Ectodermal cell (in vitro differentiated cells): ENCODE data around the gene HPCAL1.

Source experiments
- H3K27ac ChIP-seq: 2 replicates; pipeline ENCODE4 v1.7.0; 2013; ENCODE audit warnings: mild to moderate bottlenecking, low read depth, low read length; ENCODE audit not compliant: insufficient read depth, poor library complexity, severe bottlenecking
- H3K27me3 ChIP-seq: 2 replicates; pipeline ENCODE4 v1.7.0; 2013; ENCODE audit warnings: mild to moderate bottlenecking, low read length; ENCODE audit not compliant: insufficient read depth, control insufficient read depth, poor library complexity, severe bottlenecking
- H3K36me3 ChIP-seq: one replicate; pipeline ENCODE4 v1.7.0; 2013; ENCODE audit warnings: low read length; ENCODE audit not compliant: control insufficient read depth, insufficient read depth
- H3K4me1 ChIP-seq: one replicate; pipeline ENCODE4 v1.7.0; 2013; ENCODE audit warnings: low read length; ENCODE audit not compliant: control insufficient read depth, insufficient read depth
- H3K4me3 ChIP-seq: 2 replicates; pipeline ENCODE4 v1.7.0; 2013; ENCODE audit warnings: low read depth, low read length, control low read depth; ENCODE audit not compliant: insufficient read depth
- H3K9me3 ChIP-seq: 2 replicates; pipeline ENCODE4 v1.7.0; 2013; ENCODE audit warnings: mild to moderate bottlenecking, low read length, moderate library complexity; ENCODE audit not compliant: control insufficient read depth
- WGBS, 2 experiments: methylation state at CpG; one replicate each; pipeline ENCODE4 v1.1.7; 2013; ENCODE audit warnings: missing lambda C conversion rate in 2 of 2; 5-methylcytosine and 5-hydroxymethylcytosine counted together

Gene HPCAL1

DNA sequence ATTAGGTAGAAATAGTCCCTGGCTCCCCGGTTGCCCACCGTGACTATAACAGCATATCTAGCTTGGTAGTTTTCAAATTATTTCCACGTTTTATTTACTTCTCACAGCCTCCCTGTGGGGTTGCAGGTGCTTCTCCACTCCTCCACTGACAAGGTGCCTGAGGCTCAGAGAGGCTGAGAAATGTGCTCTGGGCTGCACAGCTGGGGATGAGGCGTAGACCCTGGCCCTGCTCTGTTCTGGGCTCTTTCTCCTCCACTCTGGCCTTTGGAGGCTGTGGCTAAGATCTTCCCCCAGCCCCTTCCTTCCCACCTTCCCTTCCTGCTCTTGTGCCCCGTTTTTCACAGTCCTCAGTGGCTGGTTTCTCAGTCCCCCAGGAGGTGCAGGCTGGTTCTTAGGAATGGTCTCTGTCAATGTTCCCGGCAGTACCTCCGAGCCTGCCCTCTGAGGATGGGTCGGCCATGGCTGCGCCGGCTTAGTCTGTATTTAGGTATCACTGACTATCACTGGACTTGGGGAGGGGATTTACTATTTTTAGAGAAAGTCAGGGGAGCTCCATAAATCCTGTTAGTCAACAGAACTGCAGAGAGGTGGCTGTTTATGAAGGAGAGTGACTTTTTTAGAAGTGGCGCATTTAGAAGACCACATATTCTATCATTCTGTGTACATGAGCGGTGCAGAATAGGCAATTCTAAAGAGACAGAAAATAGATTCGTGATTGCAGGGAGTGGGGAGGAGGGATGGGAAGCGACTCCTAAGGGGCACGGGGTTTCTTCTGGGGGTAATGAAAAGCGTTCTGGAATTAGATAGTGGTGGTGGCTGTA, 35.0 kb downstream of the HPCAL1 start:
- no peaks in the 10 kb centered on the region for H3K27me3 ChIP-seq
- H3K4me1 ChIP-seq: peaks cover 9% of the 10 kb centered on the region
- no peak overlapping the region for H3K27ac ChIP-seq
- H3K4me3 ChIP-seq: no peak overlapping the region
- no peaks in the 10 kb centered on the region for H3K36me3 ChIP-seq
- WGBS, 2 experiments: 91 to 92% methylated on average over 16 of the region's 16 CpGs
- H3K9me3 ChIP-seq: no peaks in the 10 kb centered on the region

DNA sequence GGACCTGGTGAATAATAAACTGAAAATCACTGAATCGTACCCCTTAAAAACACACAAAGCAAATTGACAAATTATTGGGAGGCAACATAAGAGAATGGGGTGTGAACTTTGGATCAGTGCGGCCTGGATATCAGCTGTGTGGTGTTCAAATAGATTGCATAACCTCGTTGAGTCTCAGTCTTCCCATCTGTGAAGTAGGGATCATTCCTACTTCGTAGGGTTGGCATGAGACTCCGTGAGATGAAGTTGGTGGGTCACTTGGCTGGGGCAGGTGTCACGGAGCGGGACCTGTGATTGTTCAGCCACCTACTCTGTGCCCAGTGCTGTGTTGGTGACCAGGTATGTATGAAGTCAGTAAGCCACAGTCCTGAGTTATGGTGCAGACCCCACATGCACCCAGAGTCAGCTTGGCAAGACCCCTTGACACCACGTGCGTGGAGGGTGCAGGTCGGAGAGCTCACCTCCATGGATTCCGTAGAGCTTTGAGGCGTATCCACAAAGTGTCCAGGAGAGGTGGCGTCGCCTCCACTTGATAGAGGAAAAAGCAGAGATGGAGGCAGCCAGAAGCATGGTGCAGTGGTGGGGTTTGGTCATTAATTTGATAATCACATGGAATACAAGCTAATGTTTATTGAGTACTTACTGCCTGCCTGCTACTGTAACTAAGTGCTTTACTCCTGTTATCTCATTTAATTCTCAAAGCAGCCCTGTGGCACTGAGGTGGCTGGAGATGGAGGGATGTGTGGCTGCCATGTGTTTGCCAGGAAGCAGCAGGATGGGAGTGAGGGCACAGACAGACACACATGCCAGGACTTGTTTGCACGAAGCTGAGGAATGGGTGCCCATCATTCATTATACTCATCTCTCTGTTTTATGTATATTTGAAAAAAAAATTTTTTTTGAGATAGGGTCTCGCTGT, 35.8 kb downstream of the HPCAL1 start:
- Histone ChIP-seq H3K27ac (no peak overlapping the region), H3K36me3 (no peaks in the 10 kb centered on the region), H3K4me1 (no peaks in the 10 kb centered on the region), H3K4me3 (no peak overlapping the region), H3K9me3 (no peaks in the 10 kb centered on the region), H3K27me3 (no peaks in the 10 kb centered on the region)
- WGBS, 2 experiments: 95 to 96% methylated on average over 14 to 16 of the region's 16 CpGs

DNA sequence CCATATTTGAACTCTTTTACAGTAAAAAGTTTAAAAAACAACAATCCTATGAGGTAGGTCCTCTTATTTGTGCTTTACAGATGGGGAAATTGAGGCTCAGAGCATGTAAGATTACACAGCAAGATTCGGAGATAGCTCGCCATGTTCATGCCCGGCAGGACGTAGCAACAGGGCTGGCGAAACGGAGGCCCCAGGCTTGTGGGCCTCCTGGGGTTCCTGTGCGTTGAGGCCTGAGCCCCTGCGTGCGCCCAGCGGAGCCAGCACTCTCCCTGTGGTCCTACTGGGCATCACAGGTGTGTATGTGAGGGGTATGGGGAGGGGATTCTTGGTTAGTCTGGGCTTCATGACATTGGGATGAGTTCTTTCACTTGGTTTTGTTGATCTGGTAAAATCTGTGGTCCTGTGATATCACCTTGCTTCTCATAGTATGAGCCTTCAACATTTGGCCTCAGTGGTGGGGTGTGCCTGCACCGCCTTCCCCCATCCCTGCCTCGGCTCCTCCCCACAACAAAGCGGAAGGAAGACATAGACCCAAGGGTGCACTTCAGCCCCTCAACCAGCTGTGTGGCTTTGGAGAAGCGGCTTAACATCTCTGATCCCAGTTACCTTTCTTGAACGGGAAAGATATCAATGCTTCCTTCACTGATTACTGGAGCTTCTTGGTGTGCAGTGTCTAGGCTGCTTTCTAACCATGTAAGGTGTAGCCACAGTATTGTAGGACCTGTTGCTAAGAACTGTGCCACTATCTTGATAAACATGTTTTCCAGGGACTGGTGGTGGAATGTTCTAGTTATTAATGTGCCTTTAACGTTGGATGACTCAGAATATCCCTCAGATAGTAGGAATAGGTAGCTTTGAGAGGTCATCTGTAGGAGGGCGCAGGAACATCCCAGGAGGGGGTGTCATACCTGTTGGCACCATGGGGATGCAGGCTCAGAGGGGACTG, 37.2 kb downstream of the HPCAL1 start:
- H3K27me3 ChIP-seq: no peaks in the 10 kb centered on the region
- WGBS, 2 experiments: 94 to 96% methylated on average over 17 of the region's 17 CpGs
- H3K9me3 ChIP-seq: no peaks in the 10 kb centered on the region
- no peak overlapping the region for H3K27ac ChIP-seq
- H3K36me3 ChIP-seq: no peaks in the 10 kb centered on the region
- no peak overlapping the region for H3K4me3 ChIP-seq
- peaks cover 4% of the 10 kb centered on the region for H3K4me1 ChIP-seq

DNA sequence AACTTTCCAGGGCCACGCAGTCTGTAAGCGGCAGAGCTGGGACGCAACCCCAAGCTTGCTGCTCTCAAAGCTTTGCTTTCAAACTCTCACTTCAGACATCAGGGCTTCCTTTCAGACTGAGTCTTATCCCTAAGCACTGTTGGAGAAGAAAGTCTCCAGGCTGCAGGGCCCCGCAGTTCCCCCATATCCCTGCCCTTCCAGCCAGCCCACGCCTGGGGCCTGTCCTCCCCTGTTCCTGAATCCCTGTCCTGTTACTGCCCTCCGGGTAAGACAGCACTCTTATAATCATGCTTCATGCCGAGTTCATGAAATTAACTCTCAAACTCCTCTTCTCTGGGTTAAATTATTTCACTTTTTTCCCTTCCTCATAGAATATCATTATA, 37.9 kb downstream of the HPCAL1 start:
- Histone ChIP-seq H3K27ac (no peak overlapping the region), H3K4me1 (peaks cover 4% of the 10 kb centered on the region), H3K27me3 (no peaks in the 10 kb centered on the region), H3K4me3 (no peak overlapping the region), H3K9me3 (no peaks in the 10 kb centered on the region), H3K36me3 (no peaks in the 10 kb centered on the region)
- WGBS, 2 experiments: 89 to 90% methylated on average over 7 of the region's 7 CpGs

DNA sequence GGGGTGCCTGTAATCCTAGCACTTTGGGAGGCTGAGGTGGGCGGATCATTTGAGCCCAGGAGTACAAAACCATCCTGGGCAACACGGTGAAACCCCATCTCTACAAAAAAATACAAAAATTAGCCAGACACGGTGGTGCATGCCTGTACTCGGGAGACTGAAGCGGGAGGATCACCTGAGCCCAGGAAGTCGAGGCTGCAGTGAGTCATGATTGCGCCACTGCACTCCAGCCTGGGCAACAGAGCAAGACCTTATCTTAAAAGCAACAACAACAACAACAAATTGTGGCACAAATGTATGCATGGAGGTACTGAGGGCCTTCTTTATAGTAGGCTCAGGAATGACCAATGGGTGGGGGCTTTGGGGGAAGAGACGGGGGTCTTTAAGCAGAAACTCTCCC, 38.5 kb downstream of the HPCAL1 start:
- no peaks in the 10 kb centered on the region for H3K36me3 ChIP-seq
- WGBS, 2 experiments: 90 to 97% methylated on average over 7 to 8 of the region's 8 CpGs
- H3K9me3 ChIP-seq: no peaks in the 10 kb centered on the region
- H3K27me3 ChIP-seq: no peaks in the 10 kb centered on the region
- H3K4me1 ChIP-seq: peaks cover 7% of the 10 kb centered on the region
- H3K4me3 ChIP-seq: no peak overlapping the region
- H3K27ac ChIP-seq: no peak overlapping the region

DNA sequence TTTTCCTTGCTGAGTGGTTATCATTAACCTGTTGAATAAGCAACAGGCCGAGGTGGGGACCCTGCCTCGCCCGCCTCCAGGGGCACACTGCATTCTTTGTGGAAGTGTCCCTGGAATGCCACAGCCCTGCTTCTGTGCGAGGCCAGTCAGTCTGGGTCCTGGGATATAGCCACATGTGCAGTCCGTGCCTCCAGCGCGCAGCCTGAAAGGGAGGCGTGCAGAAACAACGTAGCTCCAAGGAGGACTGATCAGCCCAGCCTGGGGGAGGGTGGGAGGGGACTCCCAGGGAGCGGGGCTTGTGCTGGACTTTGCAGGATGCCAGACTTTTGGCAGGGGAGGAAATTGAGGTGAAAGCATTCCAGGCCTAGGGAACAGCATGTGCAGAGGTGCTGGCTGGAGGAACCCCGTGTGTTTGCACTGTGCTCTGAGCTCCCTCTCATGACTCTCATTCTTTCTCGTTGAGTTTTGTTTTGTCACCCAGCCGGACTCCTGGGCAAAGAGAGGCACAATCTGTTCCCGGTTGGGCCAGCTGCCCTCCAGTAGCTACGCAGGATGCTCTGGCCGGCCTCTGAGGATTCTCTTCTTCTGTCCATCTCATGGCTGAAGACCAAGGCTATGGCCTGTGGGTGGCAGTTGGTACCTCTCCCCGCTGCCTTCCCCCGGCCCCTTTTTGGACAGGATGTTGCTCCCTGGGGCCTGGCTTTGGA, 39.7 kb downstream of the HPCAL1 start:
- Histone ChIP-seq H3K27ac (no peak overlapping the region), H3K36me3 (no peaks in the 10 kb centered on the region), H3K4me3 (no peak overlapping the region), H3K9me3 (no peaks in the 10 kb centered on the region), H3K27me3 (no peaks in the 10 kb centered on the region), H3K4me1 (peaks cover 18% of the 10 kb centered on the region)
- 89 to 91% methylated on average over 18 of the region's 18 CpGs for WGBS, 2 experiments

DNA sequence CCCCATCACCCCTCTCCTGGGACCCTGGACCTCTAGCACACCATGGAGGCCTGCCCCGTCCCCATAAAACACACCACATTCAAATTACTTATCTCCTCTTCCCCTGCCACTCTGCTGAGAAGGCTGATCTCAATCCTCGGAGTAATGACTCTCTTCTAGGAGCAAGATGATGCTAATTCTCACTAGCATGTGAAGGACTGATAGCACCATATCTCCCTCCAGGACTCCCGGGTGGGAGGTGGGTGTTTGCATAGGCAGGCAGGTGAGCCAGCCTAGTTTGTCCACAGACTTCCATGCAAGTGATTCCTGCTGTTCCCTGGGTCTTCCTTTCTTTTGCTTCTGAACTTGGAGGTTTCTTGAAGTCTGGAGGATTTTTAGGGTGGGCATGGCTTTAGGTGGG, 40.5 kb downstream of the HPCAL1 start:
- no peak overlapping the region for H3K27ac ChIP-seq

DNA sequence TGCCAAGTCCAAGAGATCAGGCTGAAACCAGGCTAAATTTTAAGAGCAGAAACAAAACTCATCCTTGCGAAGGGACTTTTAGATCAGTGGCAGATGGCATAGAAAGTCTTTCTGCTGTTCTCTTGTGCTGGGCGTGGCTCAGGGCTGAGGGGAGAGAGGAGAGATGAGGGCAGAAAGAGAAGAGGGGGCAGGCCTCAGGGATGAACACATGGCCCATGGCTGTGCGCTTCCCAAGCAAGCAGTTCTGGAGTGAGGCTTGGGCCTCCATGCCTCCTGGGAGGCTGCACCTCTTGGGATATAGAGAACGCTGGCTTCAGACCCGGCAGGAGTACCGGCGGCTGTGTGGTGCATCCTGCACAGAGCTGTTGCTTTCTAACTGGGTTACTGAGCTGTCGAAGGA, 41.0 kb downstream of the HPCAL1 start:
- no peak overlapping the region for H3K27ac ChIP-seq
- H3K4me3 ChIP-seq: no peak overlapping the region
- 93 to 95% methylated on average over 8 of the region's 8 CpGs for WGBS, 2 experiments
- no peaks in the 10 kb centered on the region for H3K9me3 ChIP-seq
- no peaks in the 10 kb centered on the region for H3K27me3 ChIP-seq
- no peaks in the 10 kb centered on the region for H3K36me3 ChIP-seq
- peaks cover 20% of the 10 kb centered on the region for H3K4me1 ChIP-seq

More for the DNA sequence above, 40.5 kb downstream of the HPCAL1 start:
- 92 to 98% methylated on average over 3 of the region's 3 CpGs for WGBS, 2 experiments
- no peak overlapping the region for H3K4me3 ChIP-seq
- no peaks in the 10 kb centered on the region for H3K36me3 ChIP-seq
- H3K9me3 ChIP-seq: no peaks in the 10 kb centered on the region
- no peaks in the 10 kb centered on the region for H3K27me3 ChIP-seq
- H3K4me1 ChIP-seq: peaks cover 20% of the 10 kb centered on the region
